COR-L47 (cell line): Measurements from ENCODE around the gene RPP21.
"Not testable (repeated sequence)": the region's sequence is repeated elsewhere in the genome, so short reads cannot be mapped to it uniquely, and the experiment has no call there.

ENCODE experiments used
- DNase-seq: peaks from one replicate; lab custom pipeline; 2025; lab: John Stamatoyannopoulos, UW

RPP21 gene

GRCh38 chr6:30329331-30329730, 15.6 kb upstream of the RPP21 start:
- DNase-seq = no peak

- DNase-seq = no peak
Observed at GRCh38 chr6:30331981-30332380, 13.0 kb upstream of the RPP21 start.

- no peak for DNase-seq
Observed at GRCh38 chr6:30334075-30334783, 10.7 kb upstream of the RPP21 start.

- DNase-seq = no peak
Observed at GRCh38 chr6:30340589-30341054, 4.3 kb upstream of the RPP21 start.

- no peak for DNase-seq
Observed at GRCh38 chr6:30341218-30341617, 3.7 kb upstream of the RPP21 start.

GRCh38 chr6:30341728-30342127, 3.2 kb upstream of the RPP21 start:
- DNase-seq = no peak

GRCh38 chr6:30344191-30344867, 627 bp upstream of the RPP21 start:
- no peak for DNase-seq

GRCh38 chr6:30345852-30346251, 896 bp downstream of the RPP21 start:
- DNase-seq = no peak

- DNase-seq = no peak
Observed at GRCh38 chr6:30348957-30349356, 4.0 kb downstream of the RPP21 start.

GRCh38 chr6:30349421-30350177, 4.6 kb downstream of the RPP21 start:
- DNase-seq = no peak

GRCh38 chr6:30350524-30350923, 5.6 kb downstream of the RPP21 start:
- no peak for DNase-seq

- no peak for DNase-seq
Observed at GRCh38 chr6:30352550-30352949, 7.6 kb downstream of the RPP21 start.

GRCh38 chr6:30355281-30355680, 10.3 kb downstream of the RPP21 start:
- no peak for DNase-seq

- DNase-seq = no peak
Observed at GRCh38 chr6:30356536-30356935, 11.6 kb downstream of the RPP21 start.

GRCh38 chr6:30357678-30358540, 13.0 kb downstream of the RPP21 start:
- DNase-seq = peak; percentile 58

- no peak for DNase-seq
Observed at GRCh38 chr6:30359276-30359675, 14.3 kb downstream of the RPP21 start.

- no peak for DNase-seq
Observed at GRCh38 chr6:30360139-30360538, 15.2 kb downstream of the RPP21 start.

- no peak for DNase-seq
Observed at GRCh38 chr6:30361661-30362060, 16.7 kb downstream of the RPP21 start.

GRCh38 chr6:30363459-30363858, 18.5 kb downstream of the RPP21 start:
- DNase-seq = no peak

- DNase-seq = no peak
Observed at GRCh38 chr6:30364591-30364990, 19.6 kb downstream of the RPP21 start.

- not testable (repeated sequence) for DNase-seq
Observed at GRCh38 chr6:30369280-30369679, 24.3 kb downstream of the RPP21 start.
